Body of pancreas (tissue), 4 donors: ENCODE measurements around the gene EHMT1.

ENCODE experiments used
- POLR2A ChIP-seq, 3 donors: fragments of 450-650 bp; IDR thresholded peaks; one replicate each; pipeline ENCODE4 v1.6.1; 2016; ENCODE audit warnings: antibody characterized with exemption in 3 of 3, mild to moderate bottlenecking in 2 of 3
- TF ChIP-seq, protein P1 (sequence below), 7 experiments: fragments of 450-650 bp in 4 of 7; fragments of 200-600 bp in 3 of 7; sonication (generic) in 3 of 7; IDR thresholded peaks; one replicate each; pipeline ENCODE4 v1.5.1; 2016 to 2019; ENCODE audit warnings: antibody characterized with exemption in 7 of 7

DNA sequence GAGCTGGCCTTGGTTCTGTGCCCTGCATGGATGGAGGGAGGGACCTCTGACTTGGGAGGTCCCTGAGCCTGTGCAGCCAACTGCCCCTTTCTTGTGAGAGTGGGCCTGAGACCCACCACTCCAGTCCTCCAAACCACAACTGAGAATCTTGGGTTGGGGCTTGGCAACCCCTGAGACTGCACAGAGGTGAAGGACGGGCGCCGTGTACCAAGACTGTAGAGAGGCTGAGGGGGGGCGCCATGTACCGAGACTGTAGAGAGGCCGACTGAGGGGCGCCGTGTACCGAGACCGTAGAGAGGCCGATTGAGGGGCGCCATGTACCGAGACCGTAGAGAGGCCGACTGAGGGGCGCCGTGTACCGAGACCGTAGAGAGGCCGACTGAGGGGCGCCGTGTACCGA, 199.5 kb downstream of the EHMT1 start:
- TF ChIP-seq, protein P1, sequence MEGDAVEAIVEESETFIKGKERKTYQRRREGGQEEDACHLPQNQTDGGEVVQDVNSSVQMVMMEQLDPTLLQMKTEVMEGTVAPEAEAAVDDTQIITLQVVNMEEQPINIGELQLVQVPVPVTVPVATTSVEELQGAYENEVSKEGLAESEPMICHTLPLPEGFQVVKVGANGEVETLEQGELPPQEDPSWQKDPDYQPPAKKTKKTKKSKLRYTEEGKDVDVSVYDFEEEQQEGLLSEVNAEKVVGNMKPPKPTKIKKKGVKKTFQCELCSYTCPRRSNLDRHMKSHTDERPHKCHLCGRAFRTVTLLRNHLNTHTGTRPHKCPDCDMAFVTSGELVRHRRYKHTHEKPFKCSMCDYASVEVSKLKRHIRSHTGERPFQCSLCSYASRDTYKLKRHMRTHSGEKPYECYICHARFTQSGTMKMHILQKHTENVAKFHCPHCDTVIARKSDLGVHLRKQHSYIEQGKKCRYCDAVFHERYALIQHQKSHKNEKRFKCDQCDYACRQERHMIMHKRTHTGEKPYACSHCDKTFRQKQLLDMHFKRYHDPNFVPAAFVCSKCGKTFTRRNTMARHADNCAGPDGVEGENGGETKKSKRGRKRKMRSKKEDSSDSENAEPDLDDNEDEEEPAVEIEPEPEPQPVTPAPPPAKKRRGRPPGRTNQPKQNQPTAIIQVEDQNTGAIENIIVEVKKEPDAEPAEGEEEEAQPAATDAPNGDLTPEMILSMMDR (IDR thresholded peaks at IDR 0.05) = no peak
- TF ChIP-seq POLR2A (IDR thresholded peaks at IDR 0.05) = no peak
